ENCODE measurements around the gene RETREG3. TPM values are rescaled to one million over a fixed set of nuclear protein-coding genes. Genes with fewer than 3 reads are reported as not detected.
A peak's percentile ranks its signal among the peaks of the same experiment; 100 is the strongest.

RETREG3 gene
- total and polyA plus RNA-seq, 9 of the 15 experiments (the other 6 are each of a cell fraction or from before 2014, with no cell fraction given): 4.1 to 39.0 (median 16.9) TPM

GRCh38 chr17:42531455-42532354, 77.5 kb downstream of the RETREG3 start (continued):
- no peak for TF ChIP-seq BDP1 (IDR thresholded peaks at IDR 0.05; ENCODE audit: insufficient read depth, insufficient read length)
- TF ChIP-seq RAD21 (CRISPR knock-in tag; conservative IDR thresholded peaks at IDR 0.05 in 1 of 2, IDR thresholded peaks at IDR 0.05 in 1 of 2): peak in 1 of 2 experiments; percentile 46; a peak in 2 of 4 replicates
- no peak for TF ChIP-seq NR2C1 (IDR thresholded peaks at IDR 0.05)
- TF ChIP-seq NR2C1 (tag; IDR thresholded peaks at IDR 0.05): peak; percentile 60
- TF ChIP-seq MAZ (CRISPR knock-in tag; conservative IDR thresholded peaks at IDR 0.05 in 1 of 2, IDR thresholded peaks at IDR 0.05 in 1 of 2): 0 out of 4 replicates have a peak, but pooled peaks of 1 of the 2 experiments have one; percentile 26
- no peak for TF ChIP-seq NR2F6 (CRISPR knock-in tag; IDR thresholded peaks at IDR 0.05)
- TF ChIP-seq, protein P1, sequence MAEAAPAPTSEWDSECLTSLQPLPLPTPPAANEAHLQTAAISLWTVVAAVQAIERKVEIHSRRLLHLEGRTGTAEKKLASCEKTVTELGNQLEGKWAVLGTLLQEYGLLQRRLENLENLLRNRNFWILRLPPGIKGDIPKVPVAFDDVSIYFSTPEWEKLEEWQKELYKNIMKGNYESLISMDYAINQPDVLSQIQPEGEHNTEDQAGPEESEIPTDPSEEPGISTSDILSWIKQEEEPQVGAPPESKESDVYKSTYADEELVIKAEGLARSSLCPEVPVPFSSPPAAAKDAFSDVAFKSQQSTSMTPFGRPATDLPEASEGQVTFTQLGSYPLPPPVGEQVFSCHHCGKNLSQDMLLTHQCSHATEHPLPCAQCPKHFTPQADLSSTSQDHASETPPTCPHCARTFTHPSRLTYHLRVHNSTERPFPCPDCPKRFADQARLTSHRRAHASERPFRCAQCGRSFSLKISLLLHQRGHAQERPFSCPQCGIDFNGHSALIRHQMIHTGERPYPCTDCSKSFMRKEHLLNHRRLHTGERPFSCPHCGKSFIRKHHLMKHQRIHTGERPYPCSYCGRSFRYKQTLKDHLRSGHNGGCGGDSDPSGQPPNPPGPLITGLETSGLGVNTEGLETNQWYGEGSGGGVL (CRISPR knock-in tag; IDR thresholded peaks at IDR 0.05): no peak
- TF ChIP-seq GATA2 (CRISPR knock-in tag; IDR thresholded peaks at IDR 0.05): peak; percentile 39; the same call in 1 of the 2 replicates
- peak; percentile 57 for TF ChIP-seq RBBP5 (IDR thresholded peaks at IDR 0.05; ENCODE audit: borderline replicate concordance, insufficient read depth, low read length, poor library complexity, severe bottlenecking)
- TF ChIP-seq ZNF57 (CRISPR knock-in tag; IDR thresholded peaks at IDR 0.05): no peak
- TF ChIP-seq RUNX1 (IDR thresholded peaks at IDR 0.05; ENCODE audit: low read depth): peak; percentile 48; the same call in 1 of the 2 replicates
- no peak for TF ChIP-seq SAFB2 (IDR thresholded peaks at IDR 0.05; ENCODE audit: borderline replicate concordance, low read depth, low read length, severe bottlenecking)
- 0 out of 4 replicates have a peak, but pooled peaks of 1 of the 2 experiments have one; percentile 14 for TF ChIP-seq SRF (CRISPR knock-in tag; IDR thresholded peaks at IDR 0.05)
- no peak for TF ChIP-seq RFX7 (CRISPR knock-in tag; IDR thresholded peaks at IDR 0.05)
- TF ChIP-seq CREB1 (IDR thresholded peaks at IDR 0.05): no peak; the same call in 1 of the 2 replicates
- TF ChIP-seq CREB1 (CRISPR knock-in tag; IDR thresholded peaks at IDR 0.05): no peak
- TF ChIP-seq ZNF316 (IDR thresholded peaks at IDR 0.05): no peak
- peak; percentile 81 for TF ChIP-seq HDAC2 (IDR thresholded peaks at IDR 0.05)
- no peak for TF ChIP-seq NEUROD1 (IDR thresholded peaks at IDR 0.05; ENCODE audit: borderline replicate concordance, low read depth, low read length, partially characterized antibody)
- TF ChIP-seq POLR2H (tag; IDR thresholded peaks at IDR 0.05; ENCODE audit: low read depth): 0 out of 2 replicates have a peak, but pooled peaks have one; percentile 3
- TF ChIP-seq BRF2 (IDR thresholded peaks at IDR 0.05; ENCODE audit: borderline replicate concordance, insufficient read depth, insufficient read length): no peak
- no peak for TF ChIP-seq NFE2 (IDR thresholded peaks at IDR 0.05; ENCODE audit: low read depth)
- no peak for TF ChIP-seq FOXJ2 (tag; IDR thresholded peaks at IDR 0.05)
- peak; percentile 54; the same call in 1 of the 2 replicates for TF ChIP-seq FOXM1 (IDR thresholded peaks at IDR 0.05; ENCODE audit: low read depth)
- no peak for TF ChIP-seq FOXM1 (CRISPR knock-in tag; IDR thresholded peaks at IDR 0.05; ENCODE audit: low read depth)
